Measurements from ENCODE around the gene POU3F3.

POU3F3 gene

GRCh38 chr2:104862058-104862941, 8.4 kb downstream of the POU3F3 start:
- DNase-seq: no peak

DNA sequence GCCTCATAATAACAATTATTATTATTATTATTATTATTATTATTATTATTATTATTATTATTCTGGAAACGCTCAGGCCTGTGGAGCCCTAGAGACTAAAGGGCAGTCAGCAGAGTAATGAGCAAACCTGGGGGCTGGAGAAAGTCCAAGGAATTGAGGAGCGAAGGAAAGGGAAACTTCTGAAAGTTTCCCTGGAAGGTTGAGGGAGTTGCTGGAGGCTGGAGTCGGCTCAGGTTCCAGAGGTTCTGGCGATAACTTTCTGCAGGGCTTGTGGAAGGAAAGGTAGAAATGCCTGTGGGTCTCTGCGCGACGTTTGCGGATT, 9.2 kb downstream of the POU3F3 start:
- DNase-seq: no peak

DNA sequence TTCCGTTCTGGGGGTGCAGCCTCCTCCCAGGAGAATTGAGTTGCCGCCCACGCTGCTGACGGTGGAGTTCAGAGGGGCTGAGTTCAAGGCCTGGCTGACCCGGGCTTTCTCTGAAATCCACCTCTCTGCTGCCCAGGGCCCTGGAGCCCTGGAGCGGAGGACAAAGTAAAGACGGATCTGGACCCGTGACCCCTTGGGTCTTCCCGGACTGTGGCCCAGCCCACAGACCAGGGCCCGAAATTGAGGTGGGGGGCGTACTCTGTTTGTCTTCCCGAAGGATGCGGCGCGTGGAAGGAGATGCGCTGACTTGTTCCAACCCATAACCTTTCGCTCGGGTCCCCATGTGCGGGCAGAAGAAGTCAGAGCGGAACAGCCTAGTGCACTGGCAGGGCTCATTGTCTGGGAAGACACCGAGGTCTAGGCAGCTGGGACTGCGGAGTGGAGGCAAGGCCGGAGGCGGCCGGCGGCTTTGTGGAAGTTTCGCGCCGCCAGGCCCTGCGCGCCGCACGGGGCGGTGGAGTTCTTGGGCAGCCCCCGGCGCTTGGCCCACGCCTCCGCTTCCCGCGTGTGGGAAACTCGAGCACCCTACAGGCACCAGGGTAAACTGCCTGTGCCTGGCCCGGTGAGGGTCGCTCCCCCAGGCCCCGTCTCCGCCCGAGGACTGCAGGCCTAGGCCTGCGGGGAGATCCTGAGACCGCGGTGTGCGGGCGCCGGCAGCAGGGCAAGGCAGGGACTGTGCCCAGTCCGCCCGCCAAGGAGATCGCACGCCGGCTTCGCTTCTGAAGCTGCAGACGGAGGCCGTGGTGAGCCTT, 9.8 kb downstream of the POU3F3 start:
- DNase-seq: no peak

DNA sequence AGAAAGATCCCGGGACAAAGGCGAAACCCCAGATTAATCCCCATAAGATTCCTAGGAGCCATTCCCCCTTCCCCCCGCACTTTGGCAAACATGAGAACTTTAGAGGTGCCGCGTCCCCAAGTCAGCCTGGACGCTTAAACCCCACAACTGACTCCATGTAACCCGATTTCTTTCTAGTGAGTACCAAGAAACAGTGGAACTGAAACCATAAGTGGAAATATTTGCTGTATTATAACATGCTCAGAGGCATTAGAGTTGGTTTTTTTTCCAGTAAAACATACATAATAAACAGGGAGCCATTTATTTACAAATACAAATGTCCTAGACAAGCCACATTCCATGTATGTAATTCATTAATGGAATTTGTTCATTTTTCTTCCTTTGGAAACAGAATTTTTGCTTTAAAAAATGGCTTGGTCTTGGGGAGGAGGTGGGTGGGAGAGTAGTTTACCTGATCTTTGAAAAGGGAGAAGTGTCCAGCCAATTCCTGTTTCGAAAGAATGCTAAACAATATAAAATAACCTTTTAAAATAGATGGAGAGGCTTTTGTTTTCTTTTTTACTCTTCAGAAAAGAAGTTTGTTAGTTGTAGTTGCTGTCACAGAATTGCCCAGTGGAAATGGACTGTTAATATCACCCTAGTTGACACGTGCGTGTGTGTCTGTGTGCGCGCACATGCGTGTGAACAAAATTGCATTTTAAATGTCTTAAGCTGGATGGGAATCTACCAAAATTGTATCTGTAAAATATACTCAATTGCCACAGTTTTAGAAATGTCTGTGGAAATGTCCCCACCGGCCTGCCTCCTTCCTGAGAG, 10.6 kb downstream of the POU3F3 start:
- no peak for DNase-seq

- no peak for DNase-seq
These were observed 11.2 kb downstream of the POU3F3 start for GRCh38 chr2:104865096-104865470.

- DNase-seq: no peak
These were observed 12.4 kb downstream of the POU3F3 start for GRCh38 chr2:104866122-104866864.

DNA sequence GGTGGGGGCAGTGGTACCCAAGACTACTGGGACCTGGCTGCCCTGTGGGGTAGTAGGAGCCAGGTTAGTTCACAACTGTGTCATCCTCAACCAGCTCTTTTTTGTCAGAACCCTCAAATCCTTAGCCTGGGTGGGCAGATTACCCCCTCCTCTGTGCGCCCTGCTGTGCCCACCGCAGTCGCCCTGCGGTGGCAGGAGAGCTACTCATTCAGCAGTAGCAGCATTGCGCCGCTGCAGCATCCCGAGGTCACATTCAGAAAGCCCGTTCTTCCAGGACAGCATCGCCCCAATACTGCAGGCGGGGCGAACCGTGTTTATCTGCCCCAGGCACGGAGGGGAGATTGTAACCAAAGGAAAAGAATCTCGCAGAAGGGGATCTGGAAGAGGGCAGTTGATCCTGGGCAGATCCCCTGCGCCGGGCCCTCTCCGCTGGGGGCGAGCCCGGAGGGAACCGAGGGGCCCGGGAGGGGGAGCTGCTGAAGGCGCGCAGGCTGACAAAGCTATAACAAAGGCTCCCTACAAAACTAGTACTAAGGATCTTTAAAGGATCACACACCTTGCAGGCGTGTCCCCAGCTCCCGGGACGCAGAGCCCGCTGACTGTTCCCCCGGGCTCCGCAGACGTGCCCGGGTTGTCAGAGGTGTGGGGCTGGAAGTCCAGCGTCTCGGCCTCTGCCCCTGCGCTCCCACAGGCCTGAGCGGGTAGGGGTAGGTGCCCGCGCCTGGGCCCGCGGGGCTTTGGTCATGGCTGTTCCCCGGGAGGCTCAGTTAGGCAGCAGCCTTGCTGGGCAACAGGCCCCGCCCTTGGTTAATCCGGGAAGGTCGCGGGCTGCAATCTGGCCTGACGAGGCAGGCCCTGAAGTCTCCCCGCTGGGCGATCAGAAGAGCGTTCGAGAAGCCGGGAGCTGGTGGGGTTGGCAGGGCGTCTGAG, 13.2 kb downstream of the POU3F3 start:
- no peak for DNase-seq

DNA sequence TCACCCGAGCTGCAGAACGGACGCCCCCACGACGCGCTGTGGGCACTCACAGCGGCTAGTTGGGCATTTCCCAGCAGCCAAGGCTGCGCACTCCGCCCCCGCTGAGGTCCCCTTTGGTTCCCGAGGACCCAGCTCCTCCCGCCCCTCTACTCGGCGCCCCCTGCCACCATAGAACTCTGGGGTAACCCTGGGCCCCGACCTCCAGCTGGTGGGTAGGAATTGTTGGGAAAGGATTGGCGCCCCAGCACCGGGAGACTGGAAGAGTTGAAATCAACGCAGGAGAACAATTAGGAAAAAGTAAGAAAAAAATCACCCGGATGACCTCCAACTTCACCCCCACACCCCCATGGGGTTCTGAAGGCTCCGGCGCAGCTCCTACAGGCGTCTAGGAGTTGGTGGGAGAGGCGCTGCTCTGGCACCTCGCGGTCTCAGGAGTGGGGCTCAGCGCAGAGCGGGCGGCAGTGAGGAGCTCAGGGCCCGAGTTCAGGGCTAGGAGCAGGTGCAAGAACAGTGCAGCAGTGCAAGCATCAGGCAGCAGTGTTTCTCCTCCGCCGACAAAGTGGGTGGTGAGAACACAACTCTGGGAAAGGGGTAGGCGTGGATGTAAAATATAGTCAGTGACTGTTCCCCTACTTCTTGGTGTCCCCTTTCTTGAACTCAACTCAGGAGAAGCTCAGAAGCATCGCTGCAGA, 14.0 kb downstream of the POU3F3 start:
- no peak for DNase-seq

- no peak for DNase-seq
These were observed 14.6 kb downstream of the POU3F3 start for GRCh38 chr2:104868505-104868866.

GRCh38 chr2:104870100-104870975, 16.4 kb downstream of the POU3F3 start:
- no peak for DNase-seq

DNA sequence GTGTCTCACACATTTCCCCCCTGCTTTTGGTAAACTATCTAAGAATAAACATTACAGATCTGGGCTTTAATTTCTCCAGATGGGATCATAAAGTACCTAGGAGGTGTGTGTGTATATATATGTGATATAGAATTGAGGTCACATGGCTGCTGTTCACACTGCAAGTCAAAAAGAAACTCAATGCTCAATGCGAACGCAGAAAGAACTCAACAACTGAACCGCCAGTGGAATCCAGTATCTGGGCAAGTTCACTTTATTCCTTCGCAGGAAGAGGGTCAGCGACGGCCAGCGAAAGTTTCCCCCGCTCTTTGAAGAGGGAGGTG, 17.7 kb downstream of the POU3F3 start:
- DNase-seq: no peak

- no peak for DNase-seq
These were observed 18.3 kb downstream of the POU3F3 start for GRCh38 chr2:104871972-104872865.

DNA sequence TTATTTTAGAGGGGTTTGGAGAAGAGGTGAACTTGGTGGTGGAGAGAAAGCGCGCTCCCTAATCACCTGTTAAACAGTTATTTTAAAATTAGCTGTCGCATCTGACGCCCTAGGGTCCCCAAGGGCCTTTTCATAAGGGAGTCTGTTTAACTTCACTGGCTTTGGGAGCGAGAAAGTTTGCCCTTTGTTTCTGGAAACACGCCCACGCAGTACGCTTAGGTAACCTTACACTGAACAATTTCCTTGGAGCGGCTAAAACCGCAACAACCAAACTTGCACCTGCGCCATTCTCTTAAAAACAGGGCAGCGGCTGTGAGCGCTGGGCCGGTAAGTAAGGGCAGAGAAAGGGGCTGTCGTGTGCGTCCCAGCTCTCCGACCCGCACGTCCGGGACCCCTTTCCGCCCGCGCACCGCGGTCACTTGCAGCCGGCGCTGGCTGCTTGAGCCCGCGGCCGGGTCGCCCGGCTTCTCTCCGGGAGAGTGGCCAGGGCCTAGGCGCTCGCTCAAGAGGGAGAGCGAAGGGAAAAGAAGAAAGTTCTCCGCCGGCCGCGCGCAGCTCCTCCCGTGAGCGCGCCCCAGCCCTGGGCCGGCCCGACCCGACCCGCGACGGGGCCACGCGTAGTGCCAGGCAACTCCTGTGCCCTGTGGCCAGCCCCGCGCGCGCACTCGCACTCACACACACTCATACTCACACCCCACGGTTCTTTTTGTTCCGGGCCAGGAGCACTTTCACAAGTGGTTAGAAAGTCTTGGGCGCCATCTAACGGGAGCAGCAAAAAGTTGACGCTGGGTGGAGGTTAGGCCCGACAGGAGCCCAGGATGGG, 19.2 kb downstream of the POU3F3 start:
- DNase-seq: no peak

DNA sequence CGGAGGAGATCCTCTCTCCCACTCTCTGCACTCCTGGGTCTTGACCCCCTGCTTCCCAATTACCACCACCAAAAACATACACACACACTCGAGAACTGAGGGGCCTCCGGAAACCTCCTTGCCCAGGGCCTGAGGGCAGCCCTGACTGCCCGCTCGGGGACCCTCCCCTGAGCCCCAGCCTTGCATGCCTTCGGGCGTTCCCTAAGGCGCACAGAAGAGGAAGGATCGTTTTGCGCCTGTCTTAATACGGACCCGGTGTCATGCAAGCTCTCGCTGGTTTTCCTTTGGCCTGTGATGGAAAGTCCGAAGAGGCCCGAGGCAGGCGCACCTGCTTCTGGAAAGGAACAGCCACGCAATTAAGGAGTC, 19.8 kb downstream of the POU3F3 start:
- DNase-seq: no peak

DNA sequence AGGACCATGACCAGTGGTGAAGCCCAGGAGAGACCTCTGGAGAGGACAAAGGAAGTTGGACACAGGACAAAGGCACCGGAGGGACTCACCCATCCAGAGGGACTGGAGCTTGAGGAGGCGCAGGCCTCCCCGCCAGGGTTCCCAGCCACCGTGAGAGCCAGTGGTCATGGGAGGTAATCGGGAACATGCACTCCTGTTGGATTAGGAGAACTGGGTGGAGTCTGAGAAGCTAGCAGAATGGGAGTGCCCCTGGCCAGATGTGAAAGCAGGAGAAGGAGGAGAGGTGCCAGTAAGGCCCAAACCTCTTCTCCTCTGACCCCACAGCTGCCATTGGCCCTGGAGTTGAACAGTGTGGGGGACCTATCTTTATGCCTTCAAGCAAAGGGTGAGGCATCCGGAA, 20.3 kb downstream of the POU3F3 start:
- DNase-seq: no peak

- DNase-seq: no peak
These were observed 21.3 kb downstream of the POU3F3 start for GRCh38 chr2:104875262-104875661.

DNA sequence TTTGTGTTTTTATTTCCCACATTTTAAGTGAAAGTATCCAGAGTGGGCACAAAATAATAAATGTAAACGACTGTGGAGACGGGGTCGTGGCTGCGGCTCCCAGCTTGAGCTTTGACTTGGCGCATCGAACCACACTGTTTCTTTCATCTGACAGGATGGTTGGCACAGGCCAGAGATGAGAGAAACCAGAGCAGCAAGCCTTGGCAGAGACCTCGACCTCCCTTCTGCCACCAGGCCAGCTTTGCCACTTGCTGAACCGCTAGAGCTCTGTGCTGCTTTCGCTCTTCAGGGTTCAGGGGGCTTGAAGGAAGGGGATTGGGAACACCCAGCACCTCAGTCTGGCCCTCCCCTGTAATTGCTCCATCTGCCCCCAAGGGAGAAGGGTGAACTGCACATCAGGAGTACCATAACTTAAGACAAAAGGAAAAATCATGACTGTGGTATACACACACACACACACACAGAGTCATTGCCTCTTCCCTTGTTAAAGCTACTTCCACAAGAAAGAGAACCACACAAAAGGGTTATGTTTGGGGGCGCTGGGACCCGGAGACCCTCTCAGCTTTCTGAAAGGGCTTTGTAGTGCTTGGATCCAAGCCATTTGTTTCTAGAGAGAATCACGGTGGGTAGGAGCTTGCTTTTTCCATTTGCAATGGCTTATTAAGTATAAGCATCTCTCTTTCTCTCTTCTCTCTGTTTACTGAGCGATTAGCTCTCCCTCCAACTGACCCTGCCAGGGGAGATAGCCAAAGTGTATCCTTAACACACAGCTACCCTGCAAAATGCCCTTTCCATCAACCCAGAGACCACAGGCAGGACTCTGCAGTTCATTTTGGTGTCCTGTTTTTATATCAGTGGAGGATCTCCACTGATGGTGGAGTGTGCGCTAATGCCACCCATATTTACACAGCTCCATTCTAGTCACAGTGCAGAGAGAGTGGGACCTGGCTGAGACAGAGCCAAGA, 23.0 kb downstream of the POU3F3 start:
- no peak for DNase-seq
